GM21360 (cell line): Measurements from ENCODE around the gene NTM.
"Not testable (repeated sequence)": the region's sequence is repeated elsewhere in the genome, so short reads cannot be mapped to it uniquely, and the experiment has no call there.

Experiments
- ATAC-seq: cut with Tn5 transposase; IDR thresholded peaks from one replicate; pipeline ENCODE4 v1.9.1; 2021; ENCODE audit warnings: mild to moderate bottlenecking, moderate library complexity; ENCODE audit not compliant: unreplicated experiment

The NTM gene

DNA sequence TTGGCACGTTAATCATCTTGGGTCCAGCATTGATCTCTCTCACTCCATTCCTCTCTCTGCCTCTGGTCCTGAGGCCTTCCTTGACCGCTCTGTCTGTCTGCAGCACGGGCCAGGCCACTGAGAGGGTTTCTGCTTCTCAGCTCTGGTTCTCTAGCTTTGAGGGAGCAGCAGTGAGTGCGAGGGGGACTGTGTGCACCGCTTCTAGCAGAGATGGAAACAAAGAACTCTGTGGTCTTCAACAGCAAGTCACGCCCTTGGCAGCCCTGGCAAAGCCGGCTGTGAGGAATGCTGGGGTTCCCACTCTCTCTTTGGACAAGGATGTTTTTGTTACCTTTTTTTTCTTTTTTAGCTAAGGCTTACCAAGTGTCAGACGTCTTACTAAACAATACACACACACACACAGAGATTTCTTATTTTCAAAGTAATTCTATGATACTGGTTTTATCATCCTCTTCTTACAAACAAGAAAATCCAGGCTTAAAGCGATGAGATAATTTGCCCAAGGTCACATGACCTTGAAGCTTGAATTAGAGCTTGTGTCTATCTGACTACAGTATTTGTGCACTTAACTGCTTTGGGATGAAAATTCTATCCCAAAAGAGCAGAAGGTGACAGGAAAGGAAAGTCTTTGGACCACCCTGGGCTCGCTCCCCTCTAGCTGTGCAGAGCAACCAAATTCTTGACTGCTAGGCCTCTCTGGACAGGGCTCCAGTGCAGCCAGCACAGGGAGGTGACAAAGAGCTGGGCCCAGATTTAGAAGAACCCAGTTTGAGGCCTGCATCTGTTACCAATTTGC, 293.2 kb downstream of the NTM start:
- no peak for ATAC-seq

DNA sequence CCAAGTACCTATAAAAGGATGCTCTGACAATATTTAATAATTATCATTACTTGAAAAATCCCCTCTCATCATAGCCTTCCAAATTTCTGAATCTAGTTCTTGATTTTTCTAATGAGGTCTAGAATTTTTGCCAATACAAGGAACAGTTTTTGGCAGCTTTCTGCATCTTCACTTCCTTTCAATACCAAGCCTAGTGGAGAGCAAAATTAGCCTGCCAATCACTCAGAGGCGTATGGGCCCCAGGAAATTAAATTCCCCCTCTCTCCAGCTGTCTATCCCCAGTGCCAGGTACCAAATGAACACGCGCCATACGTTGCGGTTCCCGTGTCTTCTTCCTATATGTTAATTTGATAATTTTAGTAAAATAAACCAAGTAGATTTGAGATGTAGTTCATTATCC, 293.9 kb downstream of the NTM start:
- no peak for ATAC-seq

DNA sequence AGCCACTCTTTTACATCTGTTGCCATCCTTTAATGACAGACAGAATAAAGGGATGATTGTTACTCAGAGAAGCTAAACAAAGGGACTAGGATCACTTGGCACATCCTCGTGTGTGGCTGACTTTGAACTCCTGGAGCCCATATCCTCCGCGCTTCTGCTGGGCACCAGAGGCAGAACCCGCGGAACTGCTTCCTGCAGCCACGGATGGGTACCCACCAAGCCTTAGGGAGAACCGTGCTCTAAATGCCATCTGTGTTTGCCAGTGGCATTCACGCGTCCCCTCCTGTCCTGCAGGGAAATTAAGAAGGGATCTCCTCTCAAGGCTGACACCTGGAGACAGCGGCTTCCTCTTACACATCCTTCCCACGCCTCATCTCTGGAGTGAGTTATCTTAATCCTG, 294.4 kb downstream of the NTM start:
- ATAC-seq = no peak

DNA sequence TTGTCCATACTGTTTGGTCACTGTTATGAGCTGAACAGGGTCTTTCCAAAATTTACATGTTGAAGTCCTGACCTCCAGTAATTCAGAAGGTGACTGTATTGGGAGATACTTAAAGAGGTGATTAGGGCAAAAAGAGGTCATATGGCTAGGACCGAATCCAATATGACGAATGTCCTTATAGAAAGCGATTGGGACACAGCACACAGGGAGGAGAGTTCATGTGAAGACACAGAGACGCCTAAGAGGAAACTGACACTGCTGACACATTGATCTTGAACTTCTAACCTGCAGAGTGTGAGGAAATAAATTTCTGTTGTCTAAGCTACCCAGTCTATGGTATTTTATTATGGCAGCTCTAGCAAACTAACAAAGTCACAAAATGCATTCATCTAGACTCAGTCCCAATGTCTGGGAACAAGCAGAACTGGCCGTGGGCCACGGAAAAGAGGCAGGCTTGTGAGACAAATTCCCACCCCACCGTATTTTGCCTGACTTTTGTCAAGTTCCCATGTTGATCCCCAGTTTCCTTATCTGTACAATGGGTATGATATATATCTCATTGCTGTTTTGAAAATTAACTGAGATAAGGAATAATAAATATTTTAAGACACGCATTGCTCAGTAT, 295.0 kb downstream of the NTM start:
- ATAC-seq = no peak

DNA sequence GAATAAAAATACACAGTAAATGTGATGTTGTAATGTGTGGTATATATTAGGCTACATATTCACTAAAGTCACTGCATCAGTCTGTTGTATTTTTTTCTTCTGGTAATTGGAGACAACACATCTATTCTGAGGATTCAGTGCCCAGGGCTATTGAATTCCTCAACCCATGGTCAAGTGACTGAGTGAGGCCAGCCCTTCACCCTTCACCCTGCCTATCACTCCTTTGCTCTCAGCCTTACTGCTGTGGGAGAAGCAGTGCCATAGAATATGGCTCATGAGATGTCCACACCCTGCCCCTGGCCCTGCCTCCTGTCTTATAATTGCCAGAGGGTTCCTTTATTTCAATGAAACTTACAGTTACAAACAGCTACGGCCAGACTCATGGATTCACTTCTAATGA, 295.6 kb downstream of the NTM start:
- ATAC-seq = no peak

DNA sequence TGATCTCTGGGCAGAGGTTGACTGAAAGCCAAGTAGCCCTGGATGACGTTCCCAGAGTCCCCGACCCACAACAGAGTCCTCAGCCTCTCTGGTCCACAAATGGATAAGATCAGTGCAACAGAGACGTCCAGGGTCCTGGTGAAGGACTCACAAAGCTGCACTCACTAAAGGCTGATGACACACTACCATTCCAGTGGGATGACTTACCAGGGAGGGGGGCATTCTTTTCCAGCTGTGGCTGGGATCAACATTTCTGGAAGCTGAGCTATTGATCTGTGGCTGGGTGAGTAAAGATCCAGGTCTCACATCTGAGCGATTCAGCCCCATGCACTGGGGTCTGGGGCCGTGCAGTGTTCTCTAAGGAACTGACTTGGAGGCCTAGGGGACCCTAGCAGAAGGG, 296.2 kb downstream of the NTM start:
- ATAC-seq = no peak

DNA sequence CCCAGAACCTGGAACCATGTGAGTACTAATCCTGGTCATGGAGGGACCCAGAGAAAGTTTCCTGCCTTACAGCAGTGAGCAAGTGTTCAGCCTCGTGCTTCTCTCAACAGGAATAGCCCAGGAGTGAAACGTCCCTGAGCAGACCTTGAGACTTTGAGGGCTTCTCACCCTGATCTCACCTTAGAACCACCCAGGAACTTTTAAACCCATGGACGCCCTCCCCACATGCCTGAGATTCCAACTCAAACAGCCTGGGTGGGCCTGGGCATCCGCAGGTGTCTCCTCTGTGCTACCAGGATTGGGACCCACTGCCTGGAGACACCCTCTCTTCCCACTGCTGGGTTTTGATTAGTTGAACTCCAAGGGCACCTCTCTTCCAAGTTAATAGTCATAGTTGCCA, 297.2 kb downstream of the NTM start:
- no peak for ATAC-seq

DNA sequence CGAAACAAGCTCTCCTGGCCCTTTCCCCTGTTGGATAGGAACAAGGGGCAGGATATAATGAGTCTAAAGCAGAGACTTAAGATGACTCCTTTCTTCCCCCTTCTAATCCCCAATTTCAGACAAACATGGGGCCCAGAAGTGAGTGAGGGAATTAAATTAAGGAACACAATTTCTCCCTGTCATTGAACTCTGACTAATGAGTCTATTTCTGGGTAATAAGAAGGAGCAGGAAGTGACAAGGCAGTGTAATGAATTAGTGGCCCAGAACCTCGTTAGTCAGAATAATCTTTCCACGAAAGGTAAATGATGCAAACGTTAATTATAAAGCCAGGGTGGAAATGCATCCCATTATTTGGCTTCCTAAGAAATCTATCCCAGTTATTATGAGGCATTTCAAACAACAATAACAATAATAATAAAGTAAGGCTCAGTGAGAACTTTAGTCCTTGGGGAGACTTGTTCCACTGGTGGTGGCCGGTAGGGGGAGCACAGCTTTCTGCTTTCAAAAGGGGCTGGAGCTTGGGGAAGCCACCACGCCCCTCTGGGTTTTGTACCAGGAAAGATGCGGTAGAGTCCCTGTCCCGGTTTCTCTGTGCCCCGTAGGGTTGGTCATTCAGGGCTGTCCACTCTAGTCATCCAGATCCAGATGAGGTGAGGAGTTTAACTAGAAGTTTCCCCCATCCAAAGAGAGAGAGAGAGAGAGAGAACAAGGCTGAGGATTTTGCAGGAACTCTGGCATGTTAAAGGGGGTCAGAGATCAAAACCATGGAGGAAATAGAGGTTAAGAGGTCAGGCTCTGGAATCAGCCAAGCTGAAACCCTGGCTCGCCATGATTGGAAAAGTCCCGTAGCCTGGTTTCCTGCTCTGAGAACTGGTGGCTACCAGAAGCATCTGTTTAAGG, 298.3 kb downstream of the NTM start:
- ATAC-seq = peak; percentile 92

DNA sequence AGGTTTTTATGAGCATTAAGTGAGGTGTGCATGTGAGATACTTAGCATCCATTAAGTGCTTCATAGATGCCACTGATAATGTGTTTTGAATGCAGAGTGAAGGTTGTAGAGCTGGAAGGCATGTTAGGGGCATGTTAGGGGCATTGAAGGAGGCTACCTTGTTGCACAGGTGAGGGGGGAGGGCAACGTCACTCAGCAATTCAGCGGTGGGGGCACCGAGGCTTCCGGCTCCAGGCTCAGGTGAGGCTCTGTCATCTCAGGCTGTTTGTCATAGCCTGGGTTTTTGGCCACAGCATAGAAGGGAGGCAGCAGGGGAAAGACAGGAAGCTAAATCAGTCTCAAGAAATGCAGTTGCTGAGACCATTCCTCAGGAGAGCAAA, 299.0 kb downstream of the NTM start:
- ATAC-seq = no peak

DNA sequence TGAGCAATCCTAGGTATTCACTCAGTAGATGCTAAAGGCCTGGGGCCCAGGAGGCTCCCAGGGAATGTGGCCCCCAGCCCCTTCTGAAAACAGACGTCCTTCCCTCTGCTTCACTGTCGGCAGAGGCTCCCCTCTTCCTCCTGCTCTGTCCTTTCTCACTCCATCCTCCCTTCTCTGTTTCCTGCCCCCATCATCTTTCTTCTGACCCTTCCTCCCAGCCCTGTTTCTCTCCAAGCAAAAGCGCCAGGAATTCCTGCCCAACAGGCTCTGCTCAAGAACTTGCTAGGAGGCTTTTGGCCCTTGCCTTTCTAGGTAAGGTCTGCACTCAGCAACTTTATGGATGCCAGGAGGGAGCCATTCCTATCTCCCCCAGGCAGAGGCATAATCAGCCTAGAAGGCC, 300.5 kb downstream of the NTM start:
- no peak for ATAC-seq

DNA sequence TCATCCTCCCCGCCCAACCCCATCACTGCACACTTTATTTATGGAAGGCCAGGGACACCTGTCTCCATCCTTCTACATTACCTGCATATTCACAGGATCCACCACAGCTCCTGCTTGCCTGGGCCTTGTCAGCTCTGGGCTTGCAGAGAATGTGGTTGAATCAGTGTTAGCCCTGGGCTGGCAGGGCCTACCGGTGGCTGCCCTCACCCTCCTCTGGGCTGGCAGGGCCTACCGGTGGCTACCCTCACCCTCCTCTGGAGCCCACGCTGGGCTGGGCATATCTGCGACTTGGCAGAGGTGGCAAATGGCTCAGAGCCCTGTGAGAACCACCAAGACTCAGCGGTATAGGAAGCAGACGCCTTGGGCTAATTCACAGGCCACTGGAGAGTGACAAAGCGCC, 300.9 kb downstream of the NTM start:
- ATAC-seq = no peak

DNA sequence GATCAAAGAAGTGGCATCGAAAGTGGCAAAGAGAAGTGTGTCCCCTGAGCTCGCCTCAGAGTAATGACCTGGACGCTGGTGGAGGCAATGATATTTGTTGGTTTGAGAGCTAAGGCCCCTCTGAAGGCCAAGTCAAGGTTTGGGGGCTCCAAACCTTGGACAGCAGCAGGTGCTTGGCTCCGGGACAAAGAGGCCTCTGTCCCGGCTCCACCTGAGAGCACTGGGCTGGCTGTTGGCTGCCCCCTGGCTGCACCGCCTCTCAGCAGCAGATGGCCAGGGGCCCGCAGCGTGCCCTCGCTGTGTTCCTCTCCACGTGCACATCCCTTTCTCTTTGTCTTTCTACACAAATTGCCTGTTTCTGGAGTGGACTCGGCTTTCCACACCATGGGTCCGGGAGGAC, 301.3 kb downstream of the NTM start:
- no peak for ATAC-seq

DNA sequence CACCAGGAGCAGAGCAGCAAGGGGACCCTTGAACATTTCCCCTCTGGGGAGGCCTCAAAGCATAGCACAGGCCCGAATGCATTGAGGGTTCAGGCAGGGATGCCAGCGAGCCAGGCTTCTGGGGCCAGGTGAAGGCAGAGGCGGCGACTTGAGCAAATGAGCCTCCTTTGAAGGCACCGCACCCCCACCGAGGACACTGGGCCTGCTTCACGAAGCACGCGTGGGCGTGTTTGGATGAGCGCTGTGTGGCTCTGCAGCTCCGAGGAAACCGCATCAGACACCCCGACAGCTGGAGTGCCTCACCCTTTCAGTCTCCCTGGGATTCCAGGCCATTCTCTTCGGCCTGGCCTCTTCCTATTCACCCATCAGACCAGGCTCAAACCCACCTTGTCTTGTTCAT, 301.8 kb downstream of the NTM start:
- ATAC-seq = no peak

DNA sequence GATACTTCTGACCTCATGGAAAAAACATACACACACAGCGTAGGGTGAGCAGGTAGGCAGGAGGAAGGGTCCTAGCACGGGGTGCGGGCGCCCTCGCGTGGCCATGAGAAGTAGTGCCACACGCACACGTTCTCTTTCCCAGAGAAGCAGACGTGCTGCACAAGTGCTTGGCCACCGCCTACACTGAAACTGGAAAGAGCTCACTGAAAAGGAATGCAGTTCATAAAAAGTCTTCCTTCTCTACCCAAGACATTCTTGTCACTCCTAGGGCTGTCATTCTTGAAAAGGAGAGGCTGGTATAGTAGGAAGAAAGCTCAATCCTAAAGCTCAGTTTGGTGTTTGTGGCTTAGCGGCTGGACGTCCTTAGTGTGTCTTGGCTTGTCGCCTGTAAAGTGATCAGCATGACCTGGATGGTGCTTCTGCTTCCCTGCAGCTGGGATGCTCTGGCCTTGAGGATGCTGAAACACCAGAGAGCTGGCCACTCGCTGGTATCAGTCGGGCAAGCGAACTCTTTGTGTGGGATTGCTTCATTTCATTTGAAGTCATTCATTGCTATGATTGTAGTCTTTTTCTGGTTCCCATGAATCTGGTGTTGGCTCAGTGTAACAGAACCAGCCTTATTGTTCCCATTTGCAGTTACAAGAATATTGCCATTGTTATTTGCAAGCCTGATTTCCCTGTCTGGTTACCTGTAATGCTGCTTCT, 303.8 kb downstream of the NTM start:
- ATAC-seq = peak; percentile 82

DNA sequence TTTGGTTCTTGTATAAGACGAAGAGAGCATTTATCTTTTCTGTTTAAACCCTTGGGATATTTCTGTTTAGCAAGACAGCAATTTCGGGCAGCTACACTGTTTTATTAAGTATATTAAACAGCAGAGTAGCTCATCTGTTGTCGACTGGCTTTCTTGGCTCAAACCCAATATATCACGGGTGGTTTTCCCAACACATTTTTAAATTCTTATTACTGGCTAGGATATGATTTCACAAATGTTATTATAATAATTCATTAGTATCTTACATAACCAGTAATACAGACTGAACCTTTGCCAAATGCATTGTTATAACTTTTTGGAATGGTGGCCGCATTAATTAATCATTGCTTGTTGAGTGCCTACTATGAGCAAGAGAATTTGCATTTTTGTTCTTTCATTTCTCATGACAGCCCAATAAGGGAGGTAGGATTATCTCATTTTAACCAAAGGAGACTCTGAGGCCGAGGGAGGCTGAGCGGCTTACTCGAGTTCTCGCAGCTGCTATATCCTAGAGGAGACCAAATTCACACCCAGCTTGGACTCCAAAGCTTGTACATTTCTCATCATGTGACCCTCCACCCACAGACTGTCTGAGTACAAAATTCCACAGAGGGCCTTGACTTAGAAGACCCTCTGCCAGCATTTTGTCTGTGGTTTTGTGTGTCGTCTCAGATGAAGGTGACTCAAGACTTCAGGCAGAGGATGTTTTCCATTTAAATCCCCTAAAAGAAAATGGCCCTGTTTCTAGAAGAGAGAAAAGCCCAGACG, 304.9 kb downstream of the NTM start:
- ATAC-seq = no peak

DNA sequence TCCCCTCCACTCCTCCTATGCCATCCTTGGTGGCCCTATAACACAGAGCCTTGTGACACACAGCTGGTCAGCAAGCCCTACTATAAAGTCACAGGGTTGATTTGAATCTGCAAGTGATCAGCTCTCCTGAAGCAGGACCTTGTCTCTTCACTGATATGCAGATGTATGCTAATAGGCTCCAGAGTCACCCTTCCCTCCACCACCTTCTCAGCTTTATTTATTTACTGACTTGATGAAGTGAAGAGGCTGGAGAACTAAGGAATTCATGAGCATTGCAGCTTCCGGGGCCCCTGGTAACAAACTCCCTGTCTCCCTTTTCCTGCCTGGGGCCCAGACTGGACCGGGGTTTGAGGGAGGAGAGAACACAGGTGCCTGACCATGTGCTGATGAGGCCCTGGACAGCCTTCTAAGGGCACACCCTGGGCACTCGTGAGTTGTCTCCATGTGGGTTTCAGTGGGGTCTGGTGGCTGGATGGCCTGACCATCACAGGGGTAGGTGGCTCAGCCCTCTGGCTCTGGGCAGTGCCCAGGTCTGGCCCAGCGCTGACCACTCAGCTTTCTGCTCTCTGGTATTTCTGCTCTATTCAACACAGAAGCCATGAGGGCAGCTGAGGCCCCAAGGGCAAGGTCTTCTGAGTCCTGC, 307.5 kb downstream of the NTM start:
- ATAC-seq = no peak

DNA sequence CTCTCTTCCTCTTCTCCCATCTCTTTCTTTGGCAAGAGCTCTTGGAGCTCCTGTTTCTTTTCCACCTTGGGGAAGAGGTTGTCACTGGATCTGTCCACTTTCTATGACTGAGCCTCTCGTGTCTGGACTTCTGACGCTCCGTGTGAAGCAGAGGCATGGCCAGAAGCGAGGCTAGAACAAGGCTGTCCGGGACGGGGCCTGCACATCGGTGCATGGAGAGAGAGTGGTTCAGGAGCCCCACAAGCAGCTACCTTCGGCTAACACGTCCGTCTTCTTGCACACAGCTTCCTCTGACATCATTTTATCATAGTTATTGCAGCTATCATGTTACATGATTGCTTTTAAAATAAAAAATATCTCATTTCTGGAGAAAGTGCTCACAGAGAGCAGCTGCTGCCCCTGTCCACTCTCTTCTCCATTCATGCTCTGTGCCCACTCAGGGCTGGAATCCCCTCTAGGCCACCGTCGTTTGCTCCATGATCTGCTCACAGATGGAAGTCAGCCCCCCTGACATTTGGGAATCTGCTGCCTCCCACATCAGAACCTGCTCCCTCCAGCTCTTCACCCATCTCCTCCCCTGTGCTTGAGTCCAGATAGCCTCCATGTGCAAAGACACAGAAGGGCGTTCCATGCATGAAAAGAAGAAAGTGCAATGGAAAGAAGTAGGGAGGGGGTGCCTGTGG, 308.4 kb downstream of the NTM start:
- ATAC-seq = no peak

DNA sequence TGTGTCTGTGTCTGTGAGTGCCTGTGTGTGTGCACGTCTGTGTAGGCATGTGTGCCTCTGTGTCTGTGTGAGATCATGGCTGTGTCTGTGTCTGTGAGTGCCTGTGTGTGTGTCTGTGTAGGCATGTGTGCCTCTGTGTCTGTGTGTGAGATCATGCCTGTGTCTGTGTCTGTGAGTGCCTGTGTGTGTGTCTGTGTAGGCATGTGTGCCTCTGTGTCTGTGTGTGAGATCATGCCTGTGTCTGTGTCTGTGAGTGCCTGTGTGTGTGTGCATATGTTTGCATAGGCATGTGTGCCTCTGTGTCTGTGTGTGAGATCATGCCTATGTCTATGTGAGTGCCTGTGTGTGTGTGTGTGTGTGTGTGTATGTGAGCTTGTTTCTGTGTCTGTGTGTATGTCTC, 310.0 kb downstream of the NTM start:
- not testable (repeated sequence) for ATAC-seq

DNA sequence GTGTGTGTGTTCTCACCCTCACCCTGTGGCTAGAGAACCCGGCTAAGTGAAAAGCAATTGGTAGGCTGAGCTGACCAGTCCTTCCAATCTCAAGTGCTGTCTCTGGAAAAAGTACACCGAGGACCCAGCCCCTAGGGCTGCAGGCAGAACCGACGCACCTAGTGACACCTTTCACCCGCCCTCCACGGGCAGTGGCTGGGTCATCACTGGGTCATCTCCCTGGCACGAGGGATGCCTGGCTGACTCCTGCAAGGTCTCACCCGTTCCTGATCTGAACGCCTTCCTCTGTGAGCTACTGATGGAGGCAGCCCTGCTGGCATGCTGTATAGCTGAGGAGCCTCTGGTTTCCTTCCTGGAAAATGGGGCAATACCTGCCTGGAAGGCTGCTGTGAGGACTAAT, 311.5 kb downstream of the NTM start:
- no peak for ATAC-seq
